ENCODE data around the gene HAAO.

HAAO gene

DNA sequence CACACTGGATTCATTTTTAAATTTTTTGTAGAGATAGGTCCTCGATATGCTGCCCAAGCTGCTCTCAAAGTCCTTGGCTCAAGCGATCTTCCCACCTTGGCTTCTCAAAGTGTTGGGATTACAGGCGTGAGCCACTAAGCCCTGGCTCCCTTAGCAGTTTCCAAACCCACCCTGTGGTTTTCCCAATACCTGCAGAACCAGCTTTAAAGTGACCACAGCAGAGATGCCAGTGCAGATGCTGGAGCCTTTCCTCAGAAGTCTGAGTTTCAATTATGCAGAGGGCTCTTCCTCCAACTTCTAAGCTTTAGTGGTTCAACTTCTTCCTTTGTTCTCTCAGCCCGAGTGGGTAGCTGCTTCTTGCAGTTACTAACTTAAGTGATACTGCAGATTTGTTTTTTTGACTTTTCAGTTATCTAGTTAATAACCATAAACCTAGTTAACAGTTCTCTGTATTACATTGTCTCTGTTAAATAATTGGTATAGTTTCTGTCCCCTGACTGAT, 8.1 kb upstream of the HAAO start:
- in situ Hi-C loops (cut with HindIII; ENCODE audit: low sequenced_read_pairs) = no loop called here
- no peak overlapping the region for H3K4me3 ChIP-seq (ENCODE audit: low read depth, low read length)
- DNase-seq (ENCODE audit: low read depth, low spot score) = no peak
- TF ChIP-seq, protein P1, sequence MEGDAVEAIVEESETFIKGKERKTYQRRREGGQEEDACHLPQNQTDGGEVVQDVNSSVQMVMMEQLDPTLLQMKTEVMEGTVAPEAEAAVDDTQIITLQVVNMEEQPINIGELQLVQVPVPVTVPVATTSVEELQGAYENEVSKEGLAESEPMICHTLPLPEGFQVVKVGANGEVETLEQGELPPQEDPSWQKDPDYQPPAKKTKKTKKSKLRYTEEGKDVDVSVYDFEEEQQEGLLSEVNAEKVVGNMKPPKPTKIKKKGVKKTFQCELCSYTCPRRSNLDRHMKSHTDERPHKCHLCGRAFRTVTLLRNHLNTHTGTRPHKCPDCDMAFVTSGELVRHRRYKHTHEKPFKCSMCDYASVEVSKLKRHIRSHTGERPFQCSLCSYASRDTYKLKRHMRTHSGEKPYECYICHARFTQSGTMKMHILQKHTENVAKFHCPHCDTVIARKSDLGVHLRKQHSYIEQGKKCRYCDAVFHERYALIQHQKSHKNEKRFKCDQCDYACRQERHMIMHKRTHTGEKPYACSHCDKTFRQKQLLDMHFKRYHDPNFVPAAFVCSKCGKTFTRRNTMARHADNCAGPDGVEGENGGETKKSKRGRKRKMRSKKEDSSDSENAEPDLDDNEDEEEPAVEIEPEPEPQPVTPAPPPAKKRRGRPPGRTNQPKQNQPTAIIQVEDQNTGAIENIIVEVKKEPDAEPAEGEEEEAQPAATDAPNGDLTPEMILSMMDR (IDR thresholded peaks at IDR 0.05; ENCODE audit: low read depth, low read length) = no peak

DNA sequence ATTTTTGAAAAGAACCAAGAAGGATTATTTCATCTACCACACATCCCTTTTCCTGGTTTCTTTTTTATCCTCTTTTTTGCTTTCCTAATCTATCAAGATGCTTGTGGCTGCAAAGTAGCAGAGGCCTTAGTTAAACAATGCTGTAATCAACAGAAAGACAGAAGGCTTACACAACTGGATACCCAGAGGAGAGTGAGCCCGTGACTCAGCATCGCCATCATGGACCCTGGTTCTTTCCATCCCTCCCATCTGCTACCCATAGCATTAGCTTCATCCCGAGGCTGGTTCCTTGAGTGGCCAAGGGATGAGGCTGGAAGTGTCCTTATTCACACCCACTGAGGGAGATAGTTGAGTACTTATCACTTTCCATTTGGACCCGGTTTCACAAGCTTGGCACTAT, 7.5 kb upstream of the HAAO start:
- TF ChIP-seq, protein P1 (IDR thresholded peaks at IDR 0.05; ENCODE audit: low read depth, low read length) = no peak
- no peak overlapping the region for H3K4me3 ChIP-seq (ENCODE audit: low read depth, low read length)
- in situ Hi-C loops (cut with HindIII; ENCODE audit: low sequenced_read_pairs) = no loop called here
- no peak for DNase-seq (ENCODE audit: low read depth, low spot score)

DNA sequence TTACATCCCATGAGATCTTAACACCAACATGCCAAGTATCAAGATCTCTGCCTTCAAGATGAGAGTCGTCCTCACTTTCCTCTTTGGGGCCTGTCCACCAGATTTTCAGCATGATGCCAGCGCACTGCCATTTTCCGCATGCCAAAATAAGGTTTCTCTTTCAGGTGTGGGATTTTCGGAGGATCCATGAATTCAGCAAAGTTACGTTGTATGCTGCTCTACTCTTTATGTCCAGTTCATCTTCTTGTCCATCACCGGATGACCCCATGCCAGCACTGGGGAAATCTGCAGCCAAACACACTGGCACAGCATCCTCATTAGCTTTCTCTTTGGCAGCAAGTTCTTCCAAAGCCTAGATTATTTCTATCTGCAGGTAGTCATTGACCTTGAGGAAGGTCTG, 4.9 kb upstream of the HAAO start:
- TF ChIP-seq, protein P1 (IDR thresholded peaks at IDR 0.05; ENCODE audit: low read depth, low read length) = no peak
- no peak overlapping the region for H3K4me3 ChIP-seq (ENCODE audit: low read depth, low read length)
- no peak for DNase-seq (ENCODE audit: low read depth, low spot score)
- in situ Hi-C loops (cut with HindIII; ENCODE audit: low sequenced_read_pairs) = no loop called here

DNA sequence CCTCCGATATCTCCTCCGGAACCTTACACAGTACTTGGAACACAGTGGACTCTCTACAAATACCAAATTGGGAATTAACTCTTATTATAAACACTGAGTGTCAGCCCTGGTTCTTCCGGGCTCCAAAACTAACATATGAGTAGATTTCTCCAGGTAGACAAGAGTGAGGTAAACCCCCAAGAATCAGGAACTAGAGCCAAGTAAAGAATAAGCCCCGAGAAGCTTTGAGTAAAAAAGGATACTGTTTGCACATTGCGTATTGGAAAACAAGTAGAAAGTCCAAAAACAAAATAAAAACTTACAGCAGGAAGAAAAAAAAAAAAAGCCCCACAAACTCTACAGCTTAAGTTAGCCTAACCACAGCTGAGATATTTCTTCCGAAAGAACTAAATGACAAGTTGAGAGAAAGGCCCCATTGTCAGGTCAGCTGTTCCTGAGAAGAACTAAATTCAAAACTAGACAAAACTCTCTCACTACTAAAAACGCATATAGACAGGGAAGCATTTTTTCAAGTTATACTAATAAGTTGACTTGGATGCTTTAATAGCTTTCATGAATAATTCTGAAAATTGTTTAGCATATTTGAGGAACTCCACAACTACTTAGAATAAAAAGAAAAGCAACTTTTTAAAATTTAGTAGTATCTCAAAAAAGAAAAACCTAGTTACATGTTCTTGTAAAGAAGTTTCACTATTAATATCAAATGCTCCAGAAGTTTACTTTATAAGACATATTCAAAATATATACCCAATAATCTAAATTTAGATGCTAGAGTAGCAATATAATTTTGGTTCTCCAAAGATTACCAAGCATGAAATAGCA, 4.3 kb upstream of the HAAO start:
- H3K4me3 ChIP-seq (ENCODE audit: low read depth, low read length) = no peak overlapping the region
- TF ChIP-seq, protein P1 (IDR thresholded peaks at IDR 0.05; ENCODE audit: low read depth, low read length) = no peak
- in situ Hi-C loops (cut with HindIII; ENCODE audit: low sequenced_read_pairs) = no loop called here
- DNase-seq (ENCODE audit: low read depth, low spot score) = no peak

DNA sequence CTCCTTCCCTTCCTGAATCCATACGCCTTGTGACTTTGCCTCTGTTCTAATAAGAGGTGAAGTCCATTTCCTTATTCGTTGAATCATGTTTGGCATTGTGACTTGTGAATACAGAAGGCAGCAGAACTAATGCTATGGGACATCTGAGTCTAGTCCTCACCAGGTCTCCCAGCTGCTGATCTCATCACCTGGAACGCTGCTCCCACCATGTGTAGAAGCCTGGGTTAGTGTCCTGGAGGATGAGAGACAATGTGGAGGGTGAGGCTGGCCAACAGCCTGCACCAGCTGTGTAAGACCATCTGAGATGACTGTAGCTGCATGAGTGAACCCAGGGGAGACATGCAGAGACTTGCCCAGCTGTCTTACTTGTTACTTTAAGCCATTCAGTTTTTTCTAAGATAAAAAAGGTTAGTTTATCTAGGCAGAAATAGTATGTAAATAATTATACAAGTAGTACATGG, 3.5 kb upstream of the HAAO start:
- DNase-seq (ENCODE audit: low read depth, low spot score) = no peak
- in situ Hi-C loops (cut with HindIII; ENCODE audit: low sequenced_read_pairs) = no loop called here
- H3K4me3 ChIP-seq (ENCODE audit: low read depth, low read length) = no peak overlapping the region
- TF ChIP-seq, protein P1 (IDR thresholded peaks at IDR 0.05; ENCODE audit: low read depth, low read length) = no peak

DNA sequence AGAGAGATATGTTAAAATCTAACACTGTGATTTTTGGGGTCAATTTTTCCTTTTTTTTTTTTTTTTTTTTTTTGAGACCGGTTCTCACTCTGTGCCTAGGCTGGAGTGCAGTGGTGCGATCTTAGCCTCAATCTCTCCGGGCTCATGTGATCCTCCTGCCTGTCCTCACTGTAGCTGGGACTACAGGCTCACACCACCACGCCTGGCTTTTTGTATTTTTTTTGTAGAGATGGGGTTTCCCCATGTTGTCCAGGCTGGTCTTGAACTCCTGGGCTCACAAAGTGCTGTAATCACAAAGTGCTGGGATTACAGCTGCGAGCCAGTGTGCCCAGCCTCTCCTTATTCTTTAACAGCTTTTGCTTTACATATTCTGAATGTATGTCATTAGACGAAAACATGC, 2.9 kb upstream of the HAAO start:
- in situ Hi-C loops (cut with HindIII; ENCODE audit: low sequenced_read_pairs) = no loop called here

More for the DNA sequence above, 2.9 kb upstream of the HAAO start:
- H3K4me3 ChIP-seq (ENCODE audit: low read depth, low read length) = no peak overlapping the region
- DNase-seq (ENCODE audit: low read depth, low spot score) = no peak
- TF ChIP-seq, protein P1 (IDR thresholded peaks at IDR 0.05; ENCODE audit: low read depth, low read length) = no peak
